Umbilical cord (tissue), 2 donors: ENCODE measurements around the gene MVD. TPM values are rescaled to one million over a fixed set of nuclear protein-coding genes. Genes with fewer than 3 reads are reported as not detected.

Source experiments
- DNase-seq: peaks from one replicate; pipeline ENCODE4 v3.0.0-alpha.2; 2015; ENCODE audit warnings: low spot score
- total RNA-seq: library from RNA; depleted of rRNA; stranded (reverse); fragments of >200 nt; gene quantifications from one replicate; pipeline ENCODE4 v1.2.3, GENCODE V29; 2014; ENCODE audit warnings: low replicate concordance; ENCODE audit not compliant: insufficient read depth

MVD gene
- total RNA-seq, 1 donor from 2014 or later, result 21.4 TPM

GRCh38 chr16:88642881-88643643 is 19.8 kb downstream of the MVD start:
- DNase-seq, result no peak

DNA sequence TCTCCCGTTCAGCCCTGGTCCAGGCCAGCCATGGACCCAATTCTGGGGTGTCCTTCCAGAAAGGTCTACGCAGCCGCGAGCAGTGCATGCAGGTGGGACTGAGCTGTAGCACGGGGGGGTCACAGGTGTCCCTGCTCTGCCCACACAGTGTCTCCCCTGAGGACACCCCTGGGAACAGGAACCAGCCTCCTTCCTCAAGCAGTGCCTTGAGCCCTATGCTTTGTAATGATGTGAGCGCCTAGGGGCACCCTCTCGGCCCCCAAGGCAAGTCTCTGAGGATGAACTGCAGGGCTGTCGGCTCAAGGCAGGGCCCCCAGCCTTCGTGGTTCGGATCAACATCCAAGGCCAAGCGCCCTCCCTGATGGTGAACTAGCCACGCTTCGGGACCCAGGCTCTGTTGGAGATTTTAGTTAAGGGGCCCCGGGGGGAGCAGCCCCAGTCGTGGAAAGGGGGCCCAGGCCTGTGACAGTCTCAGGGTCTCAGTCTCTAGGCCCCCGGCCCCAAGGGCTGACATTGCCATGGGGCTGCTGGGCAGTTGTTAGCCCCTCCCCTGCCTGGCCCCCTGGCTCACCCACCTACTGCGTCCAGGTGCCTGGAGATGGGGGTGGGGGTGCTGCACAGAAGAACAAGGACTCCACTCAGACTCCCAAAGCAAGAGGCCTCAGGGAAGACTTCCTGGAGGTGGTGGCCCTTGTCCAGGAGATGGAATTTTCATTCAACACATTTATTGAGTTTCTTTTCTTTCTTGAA is 22.2 kb downstream of the MVD start:
- DNase-seq, result no peak

- no peak for DNase-seq
These were observed 22.8 kb downstream of the MVD start for GRCh38 chr16:88640039-88640495.

DNA sequence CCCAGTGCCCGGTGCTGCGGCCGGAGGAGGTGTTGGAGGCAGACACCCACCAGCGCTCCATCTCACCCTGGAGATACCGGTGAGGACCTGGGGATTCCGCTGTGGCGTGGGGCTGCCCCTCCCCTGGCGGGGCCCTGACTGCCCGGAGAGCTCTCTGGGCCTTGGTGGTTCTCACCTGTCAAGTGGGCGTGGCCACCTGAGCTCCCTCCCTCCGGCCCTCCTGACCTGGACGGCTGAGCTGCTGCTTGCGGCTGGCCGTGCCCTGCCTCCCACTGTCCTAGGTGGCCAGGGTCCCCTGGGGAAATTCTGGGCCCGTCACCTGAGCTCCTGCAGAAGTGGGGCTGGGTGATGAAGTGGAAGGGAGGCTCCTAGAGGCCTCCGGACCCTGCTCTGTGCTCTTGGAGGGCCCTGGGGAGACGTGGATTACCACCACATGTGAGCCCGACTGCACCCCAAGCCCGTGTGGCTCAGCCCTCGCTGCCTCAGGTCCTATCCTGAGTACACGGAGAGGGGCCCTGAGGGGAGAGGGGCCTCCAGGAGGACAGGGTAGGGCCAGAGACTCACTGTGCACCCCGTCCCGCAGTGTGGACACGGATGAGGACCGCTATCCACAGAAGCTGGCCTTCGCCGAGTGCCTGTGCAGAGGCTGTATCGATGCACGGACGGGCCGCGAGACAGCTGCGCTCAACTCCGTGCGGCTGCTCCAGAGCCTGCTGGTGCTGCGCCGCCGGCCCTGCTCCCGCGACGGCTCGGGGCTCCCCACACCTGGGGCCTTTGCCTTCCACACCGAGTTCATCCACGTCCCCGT is 23.5 kb downstream of the MVD start:
- DNase-seq, result no peak

GRCh38 chr16:88638323-88639230 is 24.3 kb downstream of the MVD start, which contains the start of gene IL17C:
Gene IL17C (plus strand): TSS chr16:88638572. CDS start chr16:88638642, 70 bp downstream.
- no peak for DNase-seq

DNA sequence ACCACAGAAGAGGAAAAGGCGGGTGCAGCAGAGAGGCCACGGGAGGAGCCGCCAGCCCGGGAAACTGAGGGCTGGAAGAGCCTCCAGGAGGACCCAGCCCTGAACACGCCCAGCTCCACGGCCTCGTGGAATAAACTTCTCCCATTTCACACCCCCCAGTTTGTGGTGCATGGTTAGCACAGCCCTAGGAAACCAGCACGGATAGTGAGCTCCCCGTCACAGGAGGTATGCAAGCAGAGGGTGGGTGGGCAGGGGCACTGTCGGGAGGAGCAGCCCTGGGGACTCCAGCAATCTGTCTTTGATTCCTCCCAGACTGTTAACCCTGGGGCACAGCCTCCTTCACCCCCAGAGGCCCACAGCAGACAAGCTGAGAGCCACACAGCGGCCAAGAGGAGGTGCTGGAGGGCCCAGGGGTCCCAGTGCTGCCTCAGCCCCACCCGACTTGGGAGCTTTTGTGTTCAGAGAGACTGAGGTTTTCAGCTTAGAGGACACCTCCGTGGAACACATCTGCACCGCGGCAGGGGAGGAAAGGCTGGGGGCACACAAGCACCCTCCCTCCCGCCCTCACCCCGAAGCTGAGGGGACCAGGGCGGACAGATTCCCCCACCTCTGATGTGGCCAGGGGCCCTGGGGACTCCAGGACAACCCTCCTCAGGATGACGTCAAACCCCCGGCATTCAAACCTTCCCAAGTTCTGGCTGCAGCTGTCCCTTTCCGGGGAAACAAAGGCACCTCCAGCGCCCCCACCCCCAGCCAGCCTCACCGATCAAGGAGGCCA is 26.2 kb downstream of the MVD start:
- DNase-seq, result no peak

- no peak for DNase-seq
These were observed 27.1 kb downstream of the MVD start for GRCh38 chr16:88635671-88636319.

DNA sequence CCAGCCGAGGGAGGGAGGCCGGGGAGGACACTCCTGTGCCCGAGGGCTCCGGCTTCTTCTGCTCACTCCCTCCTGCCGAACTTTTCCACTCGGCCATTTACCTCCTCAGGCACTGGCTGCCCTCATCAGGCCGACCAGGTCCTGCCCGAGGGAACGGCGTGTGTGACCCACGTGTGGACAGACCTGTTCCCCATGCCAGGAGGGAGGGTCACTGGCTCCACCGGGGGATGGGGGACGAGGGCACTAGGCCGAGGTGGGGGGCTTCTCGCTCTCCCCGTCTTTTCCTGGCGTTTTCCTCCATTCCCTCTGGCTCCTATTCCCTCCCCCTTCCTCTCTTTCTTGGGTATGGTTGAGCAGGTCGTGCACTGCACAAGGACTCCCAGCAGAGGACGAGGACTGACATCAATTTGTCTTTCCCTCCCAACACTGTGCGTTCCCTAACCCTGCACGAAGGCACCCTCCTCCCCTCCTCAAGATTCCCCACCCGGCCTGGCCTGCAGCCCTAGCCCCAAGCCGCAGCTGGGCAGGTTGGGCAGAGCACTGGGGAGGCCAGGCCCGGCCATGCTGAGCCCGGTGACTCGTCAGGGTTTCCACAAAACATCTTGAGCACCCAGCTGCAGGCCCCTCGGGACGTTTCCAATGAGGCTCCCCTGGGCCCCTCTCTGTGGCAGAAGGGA is 27.8 kb downstream of the MVD start:
- DNase-seq, result no peak

DNA sequence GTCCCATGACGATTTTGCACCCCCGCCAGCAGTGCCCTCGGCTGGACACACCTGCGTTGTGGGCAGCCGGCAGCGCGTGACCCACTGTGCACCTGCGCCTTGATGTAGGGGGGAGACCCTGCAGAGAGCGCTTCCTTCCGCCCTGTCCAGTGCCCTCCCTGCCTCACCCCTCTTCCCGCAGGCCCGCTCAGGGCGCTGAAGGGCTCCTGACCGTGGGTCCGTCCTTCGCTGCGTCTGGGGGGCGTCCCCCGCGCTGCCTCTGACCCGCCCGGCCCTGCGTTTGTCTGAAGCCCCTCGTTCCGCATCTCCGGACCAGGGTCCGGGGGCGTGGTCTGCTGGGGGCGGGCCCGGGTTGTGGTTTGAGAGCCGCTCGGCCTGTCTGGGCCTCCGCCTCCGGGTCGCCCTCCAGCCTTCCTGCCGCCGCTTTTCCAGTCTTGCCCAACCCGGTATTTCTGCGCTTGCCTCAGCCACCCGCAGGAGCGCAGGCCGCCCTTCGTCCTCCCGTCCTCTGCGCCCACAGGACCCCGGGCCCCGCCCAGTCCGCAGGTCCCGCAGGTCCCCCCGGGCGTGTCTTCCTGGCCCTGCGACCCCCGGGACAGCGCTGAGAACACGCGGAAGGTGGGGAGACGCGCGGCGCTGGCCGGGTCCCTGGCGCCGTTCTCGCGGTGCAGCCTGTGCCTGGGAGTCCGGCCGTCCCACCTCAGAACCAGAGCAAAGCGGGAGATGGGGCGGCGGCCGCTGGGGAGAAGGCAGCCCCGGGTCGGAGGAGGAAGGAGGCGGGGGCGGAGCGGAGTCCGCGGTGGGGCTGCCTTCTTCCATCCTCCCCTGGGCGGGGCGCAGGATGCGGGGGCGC is 28.5 kb downstream of the MVD start:
- peak; percentile 54 for DNase-seq

GRCh38 chr16:88633684-88634140 is 29.2 kb downstream of the MVD start:
- no peak for DNase-seq

DNA sequence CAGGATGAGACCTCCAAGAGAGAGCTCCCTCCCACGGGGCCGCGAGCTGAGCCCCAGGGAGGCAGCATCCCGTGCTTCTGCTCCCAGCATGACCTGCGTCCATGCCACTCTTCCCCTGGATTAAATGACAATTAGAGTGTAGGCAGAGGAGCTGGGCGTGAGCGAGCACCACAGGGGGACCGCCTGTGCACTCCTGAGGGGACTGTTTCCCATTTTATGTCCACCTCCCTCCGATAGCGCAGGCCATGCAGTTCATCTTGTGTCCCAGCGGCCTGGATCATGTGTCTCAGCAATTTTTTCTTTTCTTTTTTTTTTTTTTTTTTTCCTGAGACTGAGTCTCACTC is 30.3 kb downstream of the MVD start:
- no peak for DNase-seq

GRCh38 chr16:88631920-88632586 is 30.8 kb downstream of the MVD start:
- DNase-seq, result no peak

DNA sequence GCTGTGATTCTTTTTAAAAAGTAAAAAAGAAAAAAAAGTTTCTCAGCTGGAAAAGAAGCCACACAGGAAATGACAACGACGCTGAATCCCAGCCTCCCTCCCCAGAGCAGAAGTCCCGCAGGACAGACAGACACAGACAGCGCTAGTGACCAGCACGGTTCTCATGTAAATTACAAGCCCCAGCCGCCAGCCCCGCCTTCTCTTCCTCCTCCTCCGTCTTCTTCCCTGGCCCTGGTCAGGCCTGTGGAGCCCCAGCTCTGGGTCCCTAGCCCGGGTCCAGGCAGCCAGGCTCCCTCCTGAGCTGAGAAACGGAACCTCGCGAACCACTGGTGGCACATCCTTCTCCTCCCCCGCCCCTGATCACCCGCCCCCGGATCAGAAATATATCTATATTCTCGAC is 31.5 kb downstream of the MVD start:
- no peak for DNase-seq

DNA sequence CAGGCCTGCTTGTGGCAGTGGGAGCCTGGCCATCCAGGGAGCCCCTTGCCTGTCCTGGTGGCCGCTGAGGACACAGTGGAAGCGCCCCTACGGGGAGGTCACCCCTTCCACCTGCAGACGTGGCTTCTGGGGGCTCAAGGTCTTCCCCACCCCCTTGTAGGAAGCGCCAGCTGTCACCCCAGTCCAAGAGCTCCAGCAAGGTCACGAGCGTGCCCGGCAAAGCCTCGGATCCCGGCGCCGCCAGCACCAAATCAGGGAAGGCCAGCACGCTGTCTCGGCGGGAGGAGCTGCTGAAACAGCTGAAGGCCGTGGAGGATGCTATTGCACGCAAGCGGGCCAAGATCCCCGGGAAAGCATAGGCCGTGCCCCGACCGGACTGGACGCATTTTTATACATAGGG is 31.9 kb downstream of the MVD start:
- DNase-seq, result no peak

- no peak for DNase-seq
These were observed 32.5 kb downstream of the MVD start for GRCh38 chr16:88630433-88630832.

GRCh38 chr16:88629835-88630234 is 33.1 kb downstream of the MVD start:
- DNase-seq, result no peak

DNA sequence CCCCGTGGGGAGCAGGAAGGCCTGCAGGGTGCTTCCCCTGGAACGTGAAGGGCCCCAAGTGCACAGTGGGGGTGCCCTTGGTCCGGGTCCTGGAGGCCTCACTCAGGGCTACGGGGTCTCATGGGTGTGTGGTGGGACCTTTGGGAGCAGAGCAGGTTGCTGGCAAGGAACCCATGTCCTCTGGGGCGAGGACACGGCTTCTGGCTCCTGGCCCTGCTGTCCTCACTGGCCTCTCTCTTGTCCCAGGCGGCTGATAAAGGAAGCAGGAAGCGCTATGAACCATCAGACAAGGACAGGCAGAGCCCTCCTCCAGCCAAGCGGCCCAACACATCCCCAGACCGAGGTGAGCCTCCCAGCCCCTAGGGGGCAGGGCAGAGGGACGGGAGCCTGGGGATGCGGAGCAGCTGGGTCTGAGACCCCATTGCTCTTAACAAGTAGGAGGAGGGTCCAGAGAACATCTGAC is 34.3 kb downstream of the MVD start:
- DNase-seq, result no peak
